ENCODE results near the gene ZCCHC12.

DNA sequence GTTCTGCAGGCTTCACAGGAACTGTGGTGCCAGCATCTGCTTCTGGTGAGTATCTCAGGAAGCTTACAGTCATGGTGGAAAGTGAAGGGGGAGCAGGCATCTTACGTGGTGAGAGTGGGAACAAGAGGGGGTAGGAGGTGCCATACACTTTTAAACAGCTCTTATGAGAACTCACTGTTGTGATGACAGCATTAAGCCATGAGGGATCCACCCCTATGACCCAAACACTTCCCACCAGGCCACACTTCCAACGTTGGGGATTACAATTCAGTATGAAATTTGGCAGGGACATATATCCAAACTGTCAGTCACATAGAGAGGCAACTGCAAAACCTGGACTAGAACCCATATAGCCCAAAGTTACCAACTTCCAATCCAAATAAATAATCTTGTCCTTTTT, 43.1 kb upstream of the ZCCHC12 start:
- TF ChIP-seq EZH2 (IDR thresholded peaks at IDR 0.05) (no peak), CTCF (IDR thresholded peaks at IDR 0.05) (no peak), EZH2phosphoT487 (IDR thresholded peaks at IDR 0.05) (no peak)

All from neural progenitor cell (in vitro differentiated cells).